Astrocyte (in vitro differentiated cells and primary cell): ENCODE measurements around the gene KEL.

ENCODE experiments used
- EZH2 ChIP-seq: IDR thresholded peaks from 2 replicates; pipeline ENCODE4 v1.6.1; 2012; ENCODE audit warnings: mild to moderate bottlenecking, low read length, inconsistent platforms; ENCODE audit not compliant: insufficient read depth
- TF ChIP-seq, protein P1 (sequence below): IDR thresholded peaks from 2 replicates; pipeline ENCODE4 v1.5.1; 2011; ENCODE audit warnings: low read depth, mild to moderate bottlenecking, inconsistent platforms, low read length, moderate library complexity; ENCODE audit not compliant: insufficient read depth

DNA sequence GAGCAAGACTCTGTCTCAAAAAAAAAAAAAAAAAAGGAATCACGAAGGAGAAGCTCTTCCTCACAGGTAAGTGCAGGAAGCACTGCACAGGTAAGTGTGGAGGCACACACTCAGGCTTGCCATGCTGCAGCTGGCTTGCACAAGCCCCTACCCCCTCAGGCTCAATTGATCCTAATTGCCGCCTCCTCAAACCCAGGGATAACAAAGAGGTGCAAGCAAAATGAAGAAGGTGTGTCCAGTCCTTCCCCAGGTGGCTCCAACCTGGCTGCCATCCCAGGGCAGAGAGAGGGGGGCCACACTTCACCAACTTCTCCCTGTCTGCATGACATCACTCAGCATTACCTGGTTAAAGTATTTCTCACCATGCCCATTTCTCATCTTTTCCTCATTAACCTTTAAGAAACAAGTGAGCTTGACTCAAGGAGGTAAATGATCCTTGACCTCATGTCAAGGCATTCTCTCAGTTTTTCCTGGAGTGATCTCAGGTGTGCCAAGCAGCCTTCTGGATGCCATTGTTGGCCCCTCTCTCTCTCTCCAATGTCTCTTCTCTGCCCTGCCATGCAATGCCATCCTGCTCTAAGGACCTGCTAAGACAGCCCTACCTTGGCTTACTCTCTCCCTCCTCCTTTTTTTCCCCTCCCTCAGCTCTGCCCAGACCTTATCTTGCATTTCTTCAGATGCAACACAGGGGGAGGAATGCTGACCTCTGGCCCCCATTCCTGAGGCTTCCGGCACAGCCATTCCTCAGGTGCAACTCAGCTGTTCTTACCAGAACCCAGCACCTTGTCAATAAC is 63.6 kb downstream of the KEL start:
- TF ChIP-seq, protein P1, sequence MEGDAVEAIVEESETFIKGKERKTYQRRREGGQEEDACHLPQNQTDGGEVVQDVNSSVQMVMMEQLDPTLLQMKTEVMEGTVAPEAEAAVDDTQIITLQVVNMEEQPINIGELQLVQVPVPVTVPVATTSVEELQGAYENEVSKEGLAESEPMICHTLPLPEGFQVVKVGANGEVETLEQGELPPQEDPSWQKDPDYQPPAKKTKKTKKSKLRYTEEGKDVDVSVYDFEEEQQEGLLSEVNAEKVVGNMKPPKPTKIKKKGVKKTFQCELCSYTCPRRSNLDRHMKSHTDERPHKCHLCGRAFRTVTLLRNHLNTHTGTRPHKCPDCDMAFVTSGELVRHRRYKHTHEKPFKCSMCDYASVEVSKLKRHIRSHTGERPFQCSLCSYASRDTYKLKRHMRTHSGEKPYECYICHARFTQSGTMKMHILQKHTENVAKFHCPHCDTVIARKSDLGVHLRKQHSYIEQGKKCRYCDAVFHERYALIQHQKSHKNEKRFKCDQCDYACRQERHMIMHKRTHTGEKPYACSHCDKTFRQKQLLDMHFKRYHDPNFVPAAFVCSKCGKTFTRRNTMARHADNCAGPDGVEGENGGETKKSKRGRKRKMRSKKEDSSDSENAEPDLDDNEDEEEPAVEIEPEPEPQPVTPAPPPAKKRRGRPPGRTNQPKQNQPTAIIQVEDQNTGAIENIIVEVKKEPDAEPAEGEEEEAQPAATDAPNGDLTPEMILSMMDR: no peak
- TF ChIP-seq EZH2: no peak
